ENCODE data around the gene PITPNB. TPM values are rescaled to one million over a fixed set of nuclear protein-coding genes. Genes with fewer than 3 reads are reported as not detected.

Gene PITPNB
- total RNA-seq, 1 experiment from 2014 or later, result 82.6 TPM

DNA sequence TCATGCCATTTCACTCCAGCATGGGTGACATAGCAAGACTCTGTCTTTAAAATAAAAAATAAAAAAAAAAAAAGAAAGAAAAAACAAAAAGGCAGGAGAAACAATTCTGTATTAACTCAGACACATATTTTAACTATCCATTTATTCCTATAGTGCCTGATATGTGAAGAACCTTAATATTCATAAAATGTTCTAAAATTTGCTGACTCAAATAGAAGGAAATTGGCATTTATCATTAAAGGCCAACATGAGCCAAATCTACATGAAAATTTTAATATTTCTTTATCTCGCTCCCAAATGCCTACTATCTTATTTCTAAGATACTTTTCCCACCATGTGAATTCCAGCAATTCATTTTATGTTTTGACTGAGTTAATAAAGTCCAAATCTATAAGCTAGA, 18.9 kb downstream of the PITPNB start:
- Histone ChIP-seq H3K4me2 (ENCODE audit: low read length) (no peak overlapping the region), H4K20me1 (ENCODE audit: insufficient read depth) (peaks cover 7% of the 10 kb centered on the region; the same call in 1 of the 2 replicates), H2AFZ (ENCODE audit: low read depth, low read length, poor library complexity, severe bottlenecking) (no peak overlapping the region), H3K4me1 (ENCODE audit: control insufficient read depth in 1 of 2, insufficient read depth in 2 of 2, low read length in 2 of 2) (no peaks in the 10 kb centered on the region), H3K9ac (ENCODE audit: low read length) (no peak overlapping the region), H3K36me3 (ENCODE audit: control insufficient read depth in 1 of 2, insufficient read depth in 2 of 2, low read length in 2 of 2) (peaks cover 33 to 41% of the 10 kb centered on the region in 2 experiments; a peak in 3 of 4 replicates), H3K9me2 (ENCODE audit: insufficient read depth) (no peaks in the 10 kb centered on the region), H3K9me3 (ENCODE audit: control insufficient read depth in 1 of 2, insufficient read depth in 1 of 2, low read depth in 1 of 2, low read length in 2 of 2) (no peaks in the 10 kb centered on the region), H3K27me3 (ENCODE audit: insufficient read depth, low read length) (no peaks in the 10 kb centered on the region), H3K4me3 (replicated peaks in 1 of 2; ENCODE audit: low read depth in 1 of 2, low read length in 2 of 2) (no peak overlapping the region), H3K27ac (ENCODE audit: low read depth, low read length) (no peak overlapping the region), H3K79me2 (ENCODE audit: insufficient read depth, low read length) (peaks cover 98% of the 10 kb centered on the region)
- ChIA-PET POLR2A (no interaction called here), CTCF (interaction anchor here (1.0 kb wide), 1 partner anchor 13 kb away, joined by 3 read pairs; no protein-coding TSS in a partner anchor), RAD21 (ENCODE audit: low non-redundant PET in 1 of 2, low total read pairs in 2 of 2, uncharacterized antibody in 2 of 2, unreplicated experiment in 2 of 2) (no interaction called here)
- intact Hi-C loops (cut with micrococcal nuclease), result no loop called here
- TF ChIP-seq, protein P1, sequence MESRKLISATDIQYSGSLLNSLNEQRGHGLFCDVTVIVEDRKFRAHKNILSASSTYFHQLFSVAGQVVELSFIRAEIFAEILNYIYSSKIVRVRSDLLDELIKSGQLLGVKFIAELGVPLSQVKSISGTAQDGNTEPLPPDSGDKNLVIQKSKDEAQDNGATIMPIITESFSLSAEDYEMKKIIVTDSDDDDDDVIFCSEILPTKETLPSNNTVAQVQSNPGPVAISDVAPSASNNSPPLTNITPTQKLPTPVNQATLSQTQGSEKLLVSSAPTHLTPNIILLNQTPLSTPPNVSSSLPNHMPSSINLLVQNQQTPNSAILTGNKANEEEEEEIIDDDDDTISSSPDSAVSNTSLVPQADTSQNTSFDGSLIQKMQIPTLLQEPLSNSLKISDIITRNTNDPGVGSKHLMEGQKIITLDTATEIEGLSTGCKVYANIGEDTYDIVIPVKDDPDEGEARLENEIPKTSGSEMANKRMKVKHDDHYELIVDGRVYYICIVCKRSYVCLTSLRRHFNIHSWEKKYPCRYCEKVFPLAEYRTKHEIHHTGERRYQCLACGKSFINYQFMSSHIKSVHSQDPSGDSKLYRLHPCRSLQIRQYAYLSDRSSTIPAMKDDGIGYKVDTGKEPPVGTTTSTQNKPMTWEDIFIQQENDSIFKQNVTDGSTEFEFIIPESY (IDR thresholded peaks at IDR 0.05; ENCODE audit: extremely low read depth, insufficient replicate concordance, low read length), result no peak
- TF ChIP-seq POLR2A (IDR thresholded peaks at IDR 0.05; ENCODE audit: borderline replicate concordance, extremely low read depth, insufficient read depth, insufficient read length) (no peak), RAD21 (IDR thresholded peaks at IDR 0.05; ENCODE audit: low read depth) (no peak), CEBPB (IDR thresholded peaks at IDR 0.05; ENCODE audit: low read depth) (no peak), FOSL1 (IDR thresholded peaks at IDR 0.05; ENCODE audit: low read depth) (no peak), SP1 (IDR thresholded peaks at IDR 0.05; ENCODE audit: low read depth) (no peak), CBX3 (IDR thresholded peaks at IDR 0.05; ENCODE audit: low read depth) (no peak)
- TF ChIP-seq, protein P2, sequence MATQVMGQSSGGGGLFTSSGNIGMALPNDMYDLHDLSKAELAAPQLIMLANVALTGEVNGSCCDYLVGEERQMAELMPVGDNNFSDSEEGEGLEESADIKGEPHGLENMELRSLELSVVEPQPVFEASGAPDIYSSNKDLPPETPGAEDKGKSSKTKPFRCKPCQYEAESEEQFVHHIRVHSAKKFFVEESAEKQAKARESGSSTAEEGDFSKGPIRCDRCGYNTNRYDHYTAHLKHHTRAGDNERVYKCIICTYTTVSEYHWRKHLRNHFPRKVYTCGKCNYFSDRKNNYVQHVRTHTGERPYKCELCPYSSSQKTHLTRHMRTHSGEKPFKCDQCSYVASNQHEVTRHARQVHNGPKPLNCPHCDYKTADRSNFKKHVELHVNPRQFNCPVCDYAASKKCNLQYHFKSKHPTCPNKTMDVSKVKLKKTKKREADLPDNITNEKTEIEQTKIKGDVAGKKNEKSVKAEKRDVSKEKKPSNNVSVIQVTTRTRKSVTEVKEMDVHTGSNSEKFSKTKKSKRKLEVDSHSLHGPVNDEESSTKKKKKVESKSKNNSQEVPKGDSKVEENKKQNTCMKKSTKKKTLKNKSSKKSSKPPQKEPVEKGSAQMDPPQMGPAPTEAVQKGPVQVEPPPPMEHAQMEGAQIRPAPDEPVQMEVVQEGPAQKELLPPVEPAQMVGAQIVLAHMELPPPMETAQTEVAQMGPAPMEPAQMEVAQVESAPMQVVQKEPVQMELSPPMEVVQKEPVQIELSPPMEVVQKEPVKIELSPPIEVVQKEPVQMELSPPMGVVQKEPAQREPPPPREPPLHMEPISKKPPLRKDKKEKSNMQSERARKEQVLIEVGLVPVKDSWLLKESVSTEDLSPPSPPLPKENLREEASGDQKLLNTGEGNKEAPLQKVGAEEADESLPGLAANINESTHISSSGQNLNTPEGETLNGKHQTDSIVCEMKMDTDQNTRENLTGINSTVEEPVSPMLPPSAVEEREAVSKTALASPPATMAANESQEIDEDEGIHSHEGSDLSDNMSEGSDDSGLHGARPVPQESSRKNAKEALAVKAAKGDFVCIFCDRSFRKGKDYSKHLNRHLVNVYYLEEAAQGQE (IDR thresholded peaks at IDR 0.05; ENCODE audit: low read depth), result no peak
- BruUV-seq (replicated peaks), result no TSS peak
- ATAC-seq, result no peak
- no peak for DNase-seq (ENCODE audit: low read depth, low spot score)

Measured in HCT116 (cell line).